ENCODE results near the gene PRDM15.

- TF ChIP-seq CTCF (IDR thresholded peaks at IDR 0.05) (no peak), POLR2A (IDR thresholded peaks at IDR 0.05) (no peak)
These were observed 34.1 kb upstream of the PRDM15 start for GRCh38 chr21:41913230-41913629.
